Endodermal cell (in vitro differentiated cells): Measurements from ENCODE around the gene PLB1. TPM values are rescaled to one million over a fixed set of nuclear protein-coding genes. Genes with fewer than 3 reads are reported as not detected.

ENCODE experiments used
- DNase-seq: peaks from one replicate; pipeline ENCODE4 v3.0.0-alpha.2; 2017
- H3K27ac ChIP-seq: 2 replicates; pipeline ENCODE4 v1.5.1; 2013; ENCODE audit warnings: mild to moderate bottlenecking, low read depth, low read length, moderate library complexity
- H3K27me3 ChIP-seq: 2 replicates; pipeline ENCODE4 v1.6.1; 2013; ENCODE audit warnings: mild to moderate bottlenecking, low read length, moderate library complexity; ENCODE audit not compliant: insufficient read depth, control insufficient read depth, poor library complexity, severe bottlenecking
- H3K36me3 ChIP-seq: 2 replicates; pipeline ENCODE4 v1.7.0; 2013; ENCODE audit warnings: mild to moderate bottlenecking, low read length, moderate library complexity; ENCODE audit not compliant: control insufficient read depth, insufficient read depth
- H3K4me1 ChIP-seq: one replicate; pipeline ENCODE4 v1.7.0; 2013; ENCODE audit warnings: low read length; ENCODE audit not compliant: control insufficient read depth, insufficient read depth
- H3K4me3 ChIP-seq: 2 replicates; pipeline ENCODE4 v1.5.1; 2013; ENCODE audit warnings: mild to moderate bottlenecking, low read length, moderate library complexity
- H3K9ac ChIP-seq: 2 replicates; pipeline ENCODE4 v1.6.1; 2013; ENCODE audit warnings: mild to moderate bottlenecking, low read length, moderate library complexity; ENCODE audit not compliant: poor library complexity, severe bottlenecking; ENCODE audit errors: extremely low read depth
- H3K9me3 ChIP-seq: 2 replicates; pipeline ENCODE4 v1.6.1; 2013; ENCODE audit warnings: mild to moderate bottlenecking, low read length, moderate library complexity; ENCODE audit not compliant: control insufficient read depth
- H3K27ac Mint-ChIP-seq: 2 replicates; pipeline ENCODE4 v1.8.0; 2020; ENCODE audit warnings: mixed read lengths
- H3K27me3 Mint-ChIP-seq: 2 replicates; pipeline ENCODE4 v1.8.0; 2021; ENCODE audit warnings: mild to moderate bottlenecking, mixed read lengths; ENCODE audit not compliant: insufficient read depth
- H3K36me3 Mint-ChIP-seq: 2 replicates; pipeline ENCODE4 v1.8.0; 2020; ENCODE audit warnings: low read depth, mixed read lengths
- H3K4me1 Mint-ChIP-seq: 2 replicates; pipeline ENCODE4 v1.8.0; 2020; ENCODE audit warnings: mixed read lengths
- H3K4me3 Mint-ChIP-seq: 2 replicates; pipeline ENCODE4 v1.8.0; 2020; ENCODE audit warnings: mild to moderate bottlenecking, moderate library complexity, mixed read lengths
- H3K9me3 Mint-ChIP-seq: 2 replicates; pipeline ENCODE4 v1.8.0; 2020; ENCODE audit warnings: mild to moderate bottlenecking, mixed read lengths
- WGBS, 2 experiments: methylation state at CpG; one replicate each; pipeline versions ENCODE4 v1.1.5 to v1.1.7; 2013; ENCODE audit warnings: missing lambda C conversion rate in 2 of 2, mixed read lengths in 1 of 2; ENCODE audit not compliant: insufficient coverage in 1 of 2, insufficient read length in 1 of 2; 5-methylcytosine and 5-hydroxymethylcytosine counted together
- total RNA-seq, 2 donors: library from RNA; stranded (reverse); fragmentation: NEBNext Ultra II Directional in 1 of 2; extraction: Animal tissue kit (Norgen Biotek cat#: 25700) in 1 of 2; gene quantifications; 2 replicates in 1 of 2; 3 replicates in 1 of 2; pipeline ENCODE4 v1.2.1, GENCODE V29; 2021
- TF ChIP-seq, protein P1 (sequence below): fragments of 200-600 bp; sonication (generic); conservative IDR thresholded peaks from 2 replicates; pipeline ENCODE4 v1.5.0; 2021; ENCODE audit warnings: antibody characterized with exemption, mild to moderate bottlenecking

Gene PLB1
- total RNA-seq, 2 donors from 2014 or later: 0.35 to 0.38 TPM

DNA sequence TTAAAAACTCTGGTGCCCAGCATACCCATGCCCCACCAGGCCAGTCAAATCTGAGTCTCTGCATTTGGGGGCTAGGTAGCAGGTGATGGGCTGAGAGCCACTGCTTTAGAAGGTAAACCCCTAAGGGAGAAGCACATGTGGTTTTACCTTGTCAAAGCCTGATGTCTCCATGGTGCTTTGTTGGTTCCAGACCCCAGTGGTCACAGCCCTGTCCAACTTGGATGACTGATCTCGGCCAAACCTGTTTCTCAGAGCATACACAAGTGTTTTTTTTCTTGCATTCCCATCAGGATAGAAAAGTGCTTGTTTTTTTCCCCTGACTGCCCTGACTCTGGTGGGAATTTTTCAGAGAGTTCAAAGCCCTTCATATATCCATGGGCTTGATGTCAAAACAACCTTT, 13.5 kb downstream of the PLB1 start:
- H3K27ac ChIP-seq: no peak overlapping the region
- TF ChIP-seq, protein P1, sequence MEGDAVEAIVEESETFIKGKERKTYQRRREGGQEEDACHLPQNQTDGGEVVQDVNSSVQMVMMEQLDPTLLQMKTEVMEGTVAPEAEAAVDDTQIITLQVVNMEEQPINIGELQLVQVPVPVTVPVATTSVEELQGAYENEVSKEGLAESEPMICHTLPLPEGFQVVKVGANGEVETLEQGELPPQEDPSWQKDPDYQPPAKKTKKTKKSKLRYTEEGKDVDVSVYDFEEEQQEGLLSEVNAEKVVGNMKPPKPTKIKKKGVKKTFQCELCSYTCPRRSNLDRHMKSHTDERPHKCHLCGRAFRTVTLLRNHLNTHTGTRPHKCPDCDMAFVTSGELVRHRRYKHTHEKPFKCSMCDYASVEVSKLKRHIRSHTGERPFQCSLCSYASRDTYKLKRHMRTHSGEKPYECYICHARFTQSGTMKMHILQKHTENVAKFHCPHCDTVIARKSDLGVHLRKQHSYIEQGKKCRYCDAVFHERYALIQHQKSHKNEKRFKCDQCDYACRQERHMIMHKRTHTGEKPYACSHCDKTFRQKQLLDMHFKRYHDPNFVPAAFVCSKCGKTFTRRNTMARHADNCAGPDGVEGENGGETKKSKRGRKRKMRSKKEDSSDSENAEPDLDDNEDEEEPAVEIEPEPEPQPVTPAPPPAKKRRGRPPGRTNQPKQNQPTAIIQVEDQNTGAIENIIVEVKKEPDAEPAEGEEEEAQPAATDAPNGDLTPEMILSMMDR: no peak
- Mint-ChIP-seq H3K9me3 (peaks cover 9% of the 10 kb centered on the region), H3K4me3 (no peak overlapping the region), H3K27me3 (peaks cover 11% of the 10 kb centered on the region), H3K27ac (no peak overlapping the region), H3K4me1 (no peaks in the 10 kb centered on the region), H3K36me3 (no peaks in the 10 kb centered on the region)
- H3K4me1 ChIP-seq: no peaks in the 10 kb centered on the region
- no peaks in the 10 kb centered on the region for H3K36me3 ChIP-seq
- 90 to 100% methylated on average over 1 of the region's 1 CpG for WGBS, 2 experiments
- H3K9ac ChIP-seq: no peak overlapping the region
- DNase-seq: no peak
- no peak overlapping the region for H3K4me3 ChIP-seq
- no peaks in the 10 kb centered on the region for H3K27me3 ChIP-seq
- H3K9me3 ChIP-seq: peaks cover 6% of the 10 kb centered on the region

DNA sequence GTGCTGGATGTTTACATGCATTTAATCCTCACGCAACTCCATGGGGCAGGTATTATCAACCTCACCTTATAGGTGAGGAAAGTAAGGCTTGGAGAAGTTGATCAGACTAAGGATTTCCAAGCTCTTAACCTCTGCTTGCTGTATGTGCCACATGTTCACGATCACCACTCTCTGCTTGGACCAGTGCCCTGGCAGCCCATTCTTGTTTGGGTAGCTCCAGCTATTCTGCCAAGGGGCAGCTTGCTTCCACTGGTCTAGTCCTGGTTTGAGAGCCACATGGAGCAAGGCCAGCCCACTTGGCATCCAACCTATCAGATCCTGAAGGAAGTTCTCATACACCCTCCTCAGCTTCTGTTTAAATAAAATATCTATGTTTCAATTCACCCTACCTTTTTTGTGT, 14.3 kb downstream of the PLB1 start:
- H3K4me1 Mint-ChIP-seq: no peaks in the 10 kb centered on the region
- Histone ChIP-seq H3K27me3 (no peaks in the 10 kb centered on the region), H3K9me3 (peaks cover 6% of the 10 kb centered on the region), H3K4me3 (no peak overlapping the region), H3K9ac (no peak overlapping the region), H3K27ac (no peak overlapping the region), H3K4me1 (no peaks in the 10 kb centered on the region), H3K36me3 (no peaks in the 10 kb centered on the region)
- TF ChIP-seq, protein P1: no peak
- DNase-seq: no peak
- WGBS, 2 experiments: 94 to 100% methylated on average over 2 of the region's 2 CpGs
- no peak overlapping the region for H3K27ac Mint-ChIP-seq
- H3K9me3 Mint-ChIP-seq: peaks cover 9% of the 10 kb centered on the region
- no peak overlapping the region for H3K4me3 Mint-ChIP-seq
- H3K27me3 Mint-ChIP-seq: peaks cover 14% of the 10 kb centered on the region
- H3K36me3 Mint-ChIP-seq: no peaks in the 10 kb centered on the region

DNA sequence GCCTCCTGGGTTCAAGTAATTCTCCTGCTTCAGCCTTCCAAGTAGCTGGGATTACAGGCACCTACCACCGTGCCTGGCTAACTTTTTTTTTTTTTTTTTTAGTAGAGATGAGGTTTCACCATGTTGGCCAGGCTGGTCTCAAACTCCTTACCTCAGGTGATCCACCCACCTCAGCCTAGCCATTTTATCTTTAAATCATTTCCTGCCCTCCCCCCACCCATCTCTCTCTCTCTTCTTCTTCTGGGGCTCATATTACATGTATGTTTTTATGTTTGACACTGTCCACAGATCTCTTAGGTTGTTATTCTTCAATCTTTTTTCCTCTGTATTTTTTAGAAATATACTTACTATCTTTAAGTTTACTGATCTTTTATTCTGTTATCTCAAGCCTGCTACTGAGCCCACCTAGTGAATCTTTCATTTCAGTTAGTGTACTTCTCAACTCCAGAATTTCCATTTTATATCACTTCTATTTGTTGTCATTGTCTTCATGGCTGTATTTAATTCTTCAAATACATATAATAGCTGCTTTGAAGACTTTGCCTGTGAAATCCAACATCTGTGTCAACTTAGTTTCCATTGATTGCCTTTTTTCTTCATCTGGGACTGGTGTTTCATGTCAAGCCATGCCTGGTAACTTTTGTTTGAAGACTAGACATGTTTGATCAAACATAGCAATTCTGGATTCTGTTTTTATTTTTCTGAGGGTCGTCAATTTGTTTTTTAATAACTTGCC, 16.2 kb downstream of the PLB1 start:
- H3K36me3 ChIP-seq: no peaks in the 10 kb centered on the region
- TF ChIP-seq, protein P1: no peak
- H3K4me3 Mint-ChIP-seq: no peak overlapping the region
- peaks cover 6% of the 10 kb centered on the region for H3K9me3 ChIP-seq
- WGBS, 2 experiments: 88% methylated on average over 1 to 2 of the region's 2 CpGs
- no peaks in the 10 kb centered on the region for H3K4me1 ChIP-seq
- H3K27ac Mint-ChIP-seq: no peak overlapping the region
- H3K4me1 Mint-ChIP-seq: no peaks in the 10 kb centered on the region
- no peak overlapping the region for H3K4me3 ChIP-seq
- H3K9ac ChIP-seq: no peak overlapping the region
- no peak for DNase-seq
- H3K27me3 Mint-ChIP-seq: peaks cover 15% of the 10 kb centered on the region
- no peak overlapping the region for H3K27ac ChIP-seq
- no peaks in the 10 kb centered on the region for H3K27me3 ChIP-seq
- H3K36me3 Mint-ChIP-seq: no peaks in the 10 kb centered on the region
- peaks cover 9% of the 10 kb centered on the region for H3K9me3 Mint-ChIP-seq
